ENCODE measurements around the gene TKTL1. TPM values are rescaled to one million over a fixed set of nuclear protein-coding genes. Genes with fewer than 3 reads are reported as not detected.
"Not testable (repeated sequence)": the region's sequence is repeated elsewhere in the genome, so short reads cannot be mapped to it uniquely, and the experiment has no call there.

TKTL1 gene
- polyA plus RNA-seq, 1 donor (not counting 4 experiments of a cell fraction or from before 2014, with no cell fraction given): not detected

DNA sequence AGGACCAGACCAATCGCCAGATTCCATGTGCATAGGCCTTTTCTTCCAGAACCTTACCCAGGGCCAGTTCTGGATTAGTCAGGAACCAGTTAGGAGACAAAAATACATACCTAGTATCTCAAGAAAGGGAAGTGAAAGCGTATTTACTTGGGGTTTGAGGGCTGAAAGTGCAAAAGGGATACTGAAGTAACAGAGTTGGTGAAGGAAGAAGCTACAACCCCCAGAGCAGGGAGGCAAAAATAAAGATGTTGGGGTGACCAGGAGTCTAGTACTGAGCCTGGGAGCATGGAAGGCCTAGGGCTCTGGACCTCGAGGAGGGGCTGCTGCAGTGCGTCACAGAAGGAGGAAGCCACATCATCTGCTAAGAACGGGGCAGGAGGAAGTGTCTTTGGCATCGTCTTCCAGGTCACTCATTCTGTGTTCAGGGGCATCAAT lies 38.3 kb downstream of the TKTL1 start:
- FAIRE-seq: no peak
- dilution Hi-C loops (cut with MboI; ENCODE audit: extremely low pct_ligation_motif_present, low sequenced_read_pairs): no loop called here
- no peak for TF ChIP-seq CTCF (optimal IDR thresholded peaks at IDR 0.05 in 1 of 3, IDR thresholded peaks at IDR 0.05 in 1 of 3, conservative IDR thresholded peaks at IDR 0.05 in 1 of 3; ENCODE audit: extremely low read depth in 1 of 3, insufficient read depth in 2 of 3, low read length in 3 of 3)
- no peak for TF ChIP-seq EZH2 (IDR thresholded peaks at IDR 0.05; ENCODE audit: low read length)

DNA sequence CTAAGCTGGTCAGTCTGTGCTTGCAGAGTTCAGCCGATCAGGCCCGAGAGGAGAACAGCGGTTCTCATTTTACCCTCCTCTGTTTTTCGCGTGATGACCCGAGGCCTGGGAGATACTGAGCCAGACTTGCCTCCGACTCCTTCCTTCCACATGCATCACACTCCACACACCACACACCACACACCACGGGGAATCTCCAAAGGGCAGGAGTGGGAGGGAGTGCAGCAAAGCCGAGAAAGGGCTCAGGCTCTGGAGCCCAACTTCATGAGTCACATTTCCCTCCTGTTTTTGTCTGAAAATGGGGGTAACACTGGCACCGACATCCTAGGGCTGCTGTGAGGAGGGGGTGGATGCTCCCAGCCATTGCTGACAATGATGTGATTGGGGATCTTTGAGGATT lies 38.9 kb downstream of the TKTL1 start:
- Histone ChIP-seq H3K27me3 (ENCODE audit: control insufficient read depth, extremely low read depth, insufficient read depth, low read length) (no peaks in the 10 kb centered on the region), H3K9ac (ENCODE audit: control insufficient read depth, extremely low read depth, insufficient read depth, low read length) (no peak overlapping the region), H3K36me3 (ENCODE audit: control insufficient read depth in 2 of 2, extremely low read depth in 1 of 2, insufficient read depth in 2 of 2, low read length in 2 of 2) (no peaks in the 10 kb centered on the region), H3K4me2 (ENCODE audit: control insufficient read depth, extremely low read depth, insufficient read depth, low read depth, low read length) (no peak overlapping the region), H3K9me3 (ENCODE audit: control insufficient read depth, low read depth, low read length) (no peaks in the 10 kb centered on the region), H3K4me1 (ENCODE audit: control insufficient read depth, extremely low read depth, insufficient read depth, low read length) (no peaks in the 10 kb centered on the region), H4K20me1 (ENCODE audit: control insufficient read depth, extremely low read depth, insufficient read depth, low read length) (no peaks in the 10 kb centered on the region), H2AFZ (ENCODE audit: control insufficient read depth, low read length) (no peak overlapping the region), H3K4me3 (ENCODE audit: control insufficient read depth in 2 of 3, extremely low read depth in 1 of 3, insufficient read depth in 2 of 3, low read depth in 1 of 3, low read length in 3 of 3) (no peak overlapping the region), H3K79me2 (ENCODE audit: control insufficient read depth, insufficient read depth, low read length) (no peaks in the 10 kb centered on the region), H3K27ac (ENCODE audit: control insufficient read depth, insufficient read depth, low read length) (no peak overlapping the region), H3K9me1 (ENCODE audit: control insufficient read depth, extremely low read depth, insufficient read depth, low read length) (no peaks in the 10 kb centered on the region)
- DNase-seq (ENCODE audit: low read depth, low spot score) (no peak), FAIRE-seq (no peak)
- dilution Hi-C loops (cut with MboI; ENCODE audit: extremely low pct_ligation_motif_present, low sequenced_read_pairs): no loop called here
- TF ChIP-seq CTCF (optimal IDR thresholded peaks at IDR 0.05 in 1 of 3, IDR thresholded peaks at IDR 0.05 in 1 of 3, conservative IDR thresholded peaks at IDR 0.05 in 1 of 3; ENCODE audit: extremely low read depth in 1 of 3, insufficient read depth in 2 of 3, low read length in 3 of 3) (no peak), EZH2 (IDR thresholded peaks at IDR 0.05; ENCODE audit: low read length) (no peak)

More for the DNA sequence above, 38.3 kb downstream of the TKTL1 start:
- no peaks in the 10 kb centered on the region for H3K36me3 ChIP-seq (ENCODE audit: control insufficient read depth in 2 of 2, extremely low read depth in 1 of 2, insufficient read depth in 2 of 2, low read length in 2 of 2)
- no peaks in the 10 kb centered on the region for H3K79me2 ChIP-seq (ENCODE audit: control insufficient read depth, insufficient read depth, low read length)
- H3K4me2 ChIP-seq (ENCODE audit: control insufficient read depth, extremely low read depth, insufficient read depth, low read depth, low read length): no peak overlapping the region
- H4K20me1 ChIP-seq (ENCODE audit: control insufficient read depth, extremely low read depth, insufficient read depth, low read length): no peaks in the 10 kb centered on the region
- no peak overlapping the region for H2AFZ ChIP-seq (ENCODE audit: control insufficient read depth, low read length)
- no peak overlapping the region for H3K9ac ChIP-seq (ENCODE audit: control insufficient read depth, extremely low read depth, insufficient read depth, low read length)
- no peaks in the 10 kb centered on the region for H3K4me1 ChIP-seq (ENCODE audit: control insufficient read depth, extremely low read depth, insufficient read depth, low read length)
- H3K4me3 ChIP-seq (ENCODE audit: control insufficient read depth in 2 of 3, extremely low read depth in 1 of 3, insufficient read depth in 2 of 3, low read depth in 1 of 3, low read length in 3 of 3): no peak overlapping the region
- no peak for DNase-seq (ENCODE audit: low read depth, low spot score)
- H3K27me3 ChIP-seq (ENCODE audit: control insufficient read depth, extremely low read depth, insufficient read depth, low read length): no peaks in the 10 kb centered on the region
- H3K9me3 ChIP-seq (ENCODE audit: control insufficient read depth, low read depth, low read length): no peaks in the 10 kb centered on the region
- no peaks in the 10 kb centered on the region for H3K9me1 ChIP-seq (ENCODE audit: control insufficient read depth, extremely low read depth, insufficient read depth, low read length)
- H3K27ac ChIP-seq (ENCODE audit: control insufficient read depth, insufficient read depth, low read length): no peak overlapping the region

DNA sequence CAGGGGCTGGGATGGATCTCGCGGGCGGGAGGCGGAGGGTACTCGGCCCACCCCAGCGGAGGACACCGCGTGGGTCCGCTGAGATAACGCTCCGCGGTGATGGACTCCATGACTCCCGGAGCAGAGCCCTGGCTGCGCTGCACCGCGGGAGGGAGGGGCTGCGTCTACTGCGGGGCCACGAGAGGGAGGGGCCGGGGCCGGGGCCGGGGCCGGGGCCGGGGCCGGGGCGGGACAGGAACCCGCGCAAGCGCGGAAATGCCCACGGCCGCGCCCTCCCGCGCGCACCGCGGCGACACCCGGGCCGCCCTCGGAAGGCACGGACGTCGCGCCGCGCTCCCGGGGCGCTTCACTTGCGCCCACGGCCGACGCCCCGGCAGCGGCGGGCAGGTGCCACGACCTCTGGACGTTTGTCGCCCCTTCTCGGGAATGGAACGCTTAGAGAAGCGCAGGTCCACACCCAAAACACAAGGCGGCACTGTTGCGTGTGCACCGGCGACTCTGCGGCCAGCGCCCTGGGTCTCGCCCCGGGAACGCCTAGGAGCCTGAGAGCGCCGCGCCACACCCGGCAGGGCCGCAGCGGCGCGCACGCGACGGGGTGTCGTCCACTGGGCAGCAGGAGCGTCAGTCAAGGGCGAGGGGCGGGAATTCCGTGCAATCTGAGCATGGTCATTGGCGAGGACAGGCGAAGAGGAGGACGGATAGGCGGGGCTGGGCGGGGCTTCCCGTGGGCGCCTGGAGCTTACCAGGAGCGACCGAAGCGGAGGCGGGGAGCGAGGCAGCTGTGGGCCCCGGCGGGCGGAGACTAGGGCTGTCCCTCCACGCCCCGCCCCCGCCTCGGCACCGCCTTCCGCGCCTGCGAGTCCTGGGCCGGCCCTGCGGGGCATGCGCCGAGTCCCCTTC lies 46.1 kb downstream of the TKTL1 start:
- peak; percentile 23 for FAIRE-seq
- H3K79me2 ChIP-seq (ENCODE audit: control insufficient read depth, insufficient read depth, low read length); H3K4me3 ChIP-seq (ENCODE audit: control insufficient read depth in 2 of 3, extremely low read depth in 1 of 3, insufficient read depth in 2 of 3, low read depth in 1 of 3, low read length in 3 of 3); H3K4me2 ChIP-seq (ENCODE audit: control insufficient read depth, extremely low read depth, insufficient read depth, low read depth, low read length); H3K27ac ChIP-seq (ENCODE audit: control insufficient read depth, insufficient read depth, low read length); H3K9ac ChIP-seq (ENCODE audit: control insufficient read depth, extremely low read depth, insufficient read depth, low read length); DNase-seq (ENCODE audit: low read depth, low spot score); H3K9me3 ChIP-seq (ENCODE audit: control insufficient read depth, low read depth, low read length); dilution Hi-C loops (cut with MboI; ENCODE audit: extremely low pct_ligation_motif_present, low sequenced_read_pairs); H3K4me1 ChIP-seq (ENCODE audit: control insufficient read depth, extremely low read depth, insufficient read depth, low read length); H2AFZ ChIP-seq (ENCODE audit: control insufficient read depth, low read length); H3K36me3 ChIP-seq (ENCODE audit: control insufficient read depth in 2 of 2, extremely low read depth in 1 of 2, insufficient read depth in 2 of 2, low read length in 2 of 2); H3K27me3 ChIP-seq (ENCODE audit: control insufficient read depth, extremely low read depth, insufficient read depth, low read length); H4K20me1 ChIP-seq (ENCODE audit: control insufficient read depth, extremely low read depth, insufficient read depth, low read length); H3K9me1 ChIP-seq (ENCODE audit: control insufficient read depth, extremely low read depth, insufficient read depth, low read length): not testable (repeated sequence)
